DMS114 treated with DMSO at 0.1 percent for 48 hours (cell line): ENCODE data around the gene IGSF9B.

ENCODE experiments used
- DNase-seq: peaks from one replicate; lab custom pipeline; 2025; ENCODE audit not compliant: unreplicated experiment; lab: John Stamatoyannopoulos, UW

IGSF9B gene

GRCh38 chr11:133985981-133986944 is 29.5 kb upstream of the IGSF9B start:
- no peak for DNase-seq

DNA sequence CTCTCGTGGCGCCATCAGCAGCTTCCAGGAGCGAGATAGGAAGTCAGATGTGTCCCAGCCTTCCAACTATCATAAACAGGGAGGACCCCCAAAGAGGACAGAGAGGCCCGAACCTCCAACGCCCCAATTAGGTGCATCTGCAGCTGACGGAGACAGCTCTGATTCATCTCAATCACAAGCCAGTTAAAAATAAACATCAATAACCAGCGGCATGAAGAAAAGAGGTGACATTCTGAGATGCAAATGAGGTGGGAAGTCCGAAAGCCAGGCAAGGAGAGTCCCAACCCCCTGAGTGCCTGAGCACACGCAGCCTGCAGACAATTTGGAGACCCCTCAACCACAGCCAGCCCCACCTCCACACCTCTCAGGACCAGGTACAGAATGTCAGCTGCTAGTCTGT is 28.1 kb upstream of the IGSF9B start:
- DNase-seq = no peak

GRCh38 chr11:133983660-133984316 is 27.0 kb upstream of the IGSF9B start:
- DNase-seq = no peak

DNA sequence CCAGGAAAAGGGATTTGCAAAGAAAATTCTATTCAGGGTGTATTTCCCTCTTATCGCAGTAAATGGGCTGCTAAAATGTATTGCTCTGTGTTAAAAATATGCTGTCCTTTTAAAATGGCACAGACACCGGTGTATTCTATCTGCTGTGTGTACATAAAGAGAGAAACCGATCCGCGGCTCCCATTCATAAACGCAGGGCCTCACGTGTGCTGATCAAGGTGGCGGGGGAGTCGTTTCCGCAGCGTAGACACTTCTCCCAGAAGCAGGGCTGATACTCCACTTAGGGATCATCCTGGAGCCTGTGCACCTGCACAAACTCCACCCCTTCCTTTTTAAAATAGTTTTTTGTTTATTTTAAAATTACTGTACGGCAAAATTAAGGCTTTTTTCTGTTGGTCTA is 26.1 kb upstream of the IGSF9B start:
- DNase-seq = no peak

- DNase-seq = no peak
Measured at GRCh38 chr11:133982151-133982550, 25.4 kb upstream of the IGSF9B start.

DNA sequence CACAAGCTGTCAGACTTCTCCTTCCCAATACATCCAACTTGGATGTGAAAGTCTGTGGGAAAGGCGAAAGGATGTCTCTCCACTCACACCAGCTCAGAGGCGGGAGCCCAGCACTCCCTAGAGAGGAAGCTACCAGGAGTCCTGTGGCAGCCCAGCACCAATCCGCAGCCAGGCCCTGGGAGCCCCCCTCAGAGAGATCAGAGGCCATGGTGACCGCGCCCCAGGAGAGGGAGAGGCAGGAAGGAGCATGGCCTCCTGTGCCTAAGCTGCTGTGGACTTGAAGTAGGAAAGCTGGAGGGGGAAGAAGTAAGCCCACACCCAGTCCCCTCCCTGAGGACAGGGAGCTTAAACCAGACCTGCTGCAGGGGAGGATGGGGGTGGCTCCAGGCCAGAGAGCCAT is 24.4 kb upstream of the IGSF9B start:
- DNase-seq = no peak

GRCh38 chr11:133980665-133981064 is 23.9 kb upstream of the IGSF9B start:
- DNase-seq = no peak

DNA sequence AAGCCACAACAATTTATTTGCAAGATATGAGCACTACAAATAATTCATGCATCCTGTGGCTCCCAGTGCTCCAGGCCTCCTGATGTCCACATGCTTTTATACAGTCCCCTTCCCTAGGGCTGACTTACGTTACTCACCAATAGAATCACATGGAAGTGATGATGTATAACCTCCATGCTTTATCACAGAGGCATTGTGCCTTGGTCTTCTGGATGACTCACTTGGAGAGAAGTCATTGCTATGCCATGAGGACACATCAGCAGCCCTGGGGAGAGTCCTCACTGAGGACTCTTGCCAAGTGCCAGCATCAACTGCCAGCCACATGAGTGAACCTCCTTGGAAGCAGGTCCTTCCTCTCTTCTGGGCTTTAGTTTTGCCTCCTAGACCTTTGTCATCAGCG is 22.0 kb upstream of the IGSF9B start:
- DNase-seq = no peak

- DNase-seq = no peak
Measured at GRCh38 chr11:133977067-133977677, 20.4 kb upstream of the IGSF9B start.

DNA sequence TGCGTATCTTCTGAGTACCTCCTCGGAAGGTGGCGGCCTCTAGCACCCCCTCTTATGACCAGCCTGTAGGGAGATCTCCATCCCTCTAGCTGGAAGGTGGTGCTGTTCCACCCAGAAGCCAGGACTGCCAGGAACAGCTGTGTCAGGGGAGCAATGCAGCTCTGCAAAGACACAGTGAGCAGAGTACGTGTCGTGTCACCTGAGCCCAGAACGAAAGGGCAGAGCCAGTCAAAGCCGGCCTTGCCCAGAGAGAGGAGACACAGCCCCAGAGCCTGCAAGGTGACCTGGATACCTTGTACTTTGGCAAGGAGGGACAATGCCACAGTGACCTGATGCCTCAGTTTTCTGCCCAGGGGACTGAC is 18.7 kb upstream of the IGSF9B start:
- DNase-seq = no peak

DNA sequence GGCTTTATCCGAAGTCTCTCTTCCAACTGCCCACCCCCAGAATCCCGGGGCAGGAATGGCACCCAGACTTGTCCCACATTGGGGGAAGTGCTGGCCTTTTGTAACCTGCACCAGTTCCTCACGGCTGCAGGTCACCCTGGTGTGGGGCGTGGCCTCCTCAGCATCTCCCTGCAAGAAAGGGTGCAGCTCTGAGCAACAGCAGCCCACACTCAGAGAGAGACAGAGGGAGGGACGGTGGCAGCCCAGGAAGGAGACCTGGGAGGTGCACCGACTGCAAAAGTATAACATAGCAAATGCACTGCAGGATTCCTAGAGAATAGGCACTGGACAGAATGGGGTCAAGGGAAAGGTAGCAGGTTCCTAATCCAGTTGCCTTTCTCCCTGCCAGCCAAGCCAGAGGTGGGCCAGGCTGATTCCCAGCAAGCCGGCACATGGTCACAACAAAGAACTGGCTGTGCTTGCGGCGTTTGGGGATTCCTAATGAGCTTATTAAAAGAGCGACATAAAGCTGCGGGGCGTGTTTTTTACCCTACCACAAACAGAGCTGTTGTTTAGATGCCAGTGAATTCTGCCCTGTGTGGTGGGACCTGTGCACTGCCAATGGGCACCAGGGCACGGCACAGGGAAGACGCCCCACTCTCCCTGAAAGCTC is 18.2 kb upstream of the IGSF9B start:
- no peak for DNase-seq

DNA sequence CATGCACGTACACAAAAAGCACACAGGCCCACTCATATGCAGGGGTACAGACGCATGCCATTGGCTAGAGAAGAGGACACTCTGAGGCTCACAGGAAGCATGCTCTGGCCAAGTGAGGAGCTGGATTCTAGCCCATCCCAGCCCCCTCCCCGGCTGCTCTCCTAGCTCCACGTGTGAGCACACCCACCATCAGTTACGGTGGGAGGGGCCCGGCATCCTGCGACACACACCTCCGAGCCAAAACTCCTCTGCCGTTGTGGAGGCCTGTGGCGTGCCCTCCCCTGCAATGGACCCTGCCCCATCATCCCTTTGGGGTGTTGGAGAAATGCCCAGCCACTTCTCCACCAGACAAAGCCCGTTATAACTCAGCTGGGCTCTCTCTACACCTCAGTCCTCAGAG is 15.1 kb upstream of the IGSF9B start:
- DNase-seq = no peak

GRCh38 chr11:133969112-133969511 is 12.3 kb upstream of the IGSF9B start:
- no peak for DNase-seq

- DNase-seq = no peak
Measured at GRCh38 chr11:133968300-133968699, 11.5 kb upstream of the IGSF9B start.

DNA sequence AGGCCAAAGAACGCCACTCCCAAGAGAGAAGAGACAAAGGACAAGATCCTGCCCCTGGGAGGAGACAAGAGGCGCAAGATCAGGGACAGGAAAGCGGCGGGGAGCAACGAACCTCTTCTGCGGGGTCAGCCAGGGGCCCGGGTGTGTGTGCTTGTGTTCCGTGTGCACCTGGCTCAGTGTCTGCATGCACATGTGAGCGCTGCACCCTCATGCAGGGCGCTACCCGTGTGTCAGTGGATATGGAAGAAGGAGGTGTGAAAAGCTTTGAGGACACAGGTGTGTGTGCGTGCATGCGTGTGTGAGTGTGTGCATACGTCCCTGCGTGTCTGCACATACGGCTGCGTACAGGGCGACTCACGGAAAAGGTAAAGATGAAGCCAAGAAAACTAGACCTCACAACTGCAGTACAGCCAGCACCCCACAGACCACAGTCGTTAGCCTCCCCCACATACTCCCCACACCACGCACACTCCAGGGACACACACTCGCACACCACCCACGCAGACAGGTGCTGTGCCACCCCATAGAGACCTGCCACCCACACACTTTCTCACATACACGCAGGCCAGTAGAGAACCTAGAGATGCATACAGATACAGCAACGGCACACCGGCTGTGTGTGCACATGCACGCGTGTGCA is 11.0 kb upstream of the IGSF9B start:
- DNase-seq = no peak

DNA sequence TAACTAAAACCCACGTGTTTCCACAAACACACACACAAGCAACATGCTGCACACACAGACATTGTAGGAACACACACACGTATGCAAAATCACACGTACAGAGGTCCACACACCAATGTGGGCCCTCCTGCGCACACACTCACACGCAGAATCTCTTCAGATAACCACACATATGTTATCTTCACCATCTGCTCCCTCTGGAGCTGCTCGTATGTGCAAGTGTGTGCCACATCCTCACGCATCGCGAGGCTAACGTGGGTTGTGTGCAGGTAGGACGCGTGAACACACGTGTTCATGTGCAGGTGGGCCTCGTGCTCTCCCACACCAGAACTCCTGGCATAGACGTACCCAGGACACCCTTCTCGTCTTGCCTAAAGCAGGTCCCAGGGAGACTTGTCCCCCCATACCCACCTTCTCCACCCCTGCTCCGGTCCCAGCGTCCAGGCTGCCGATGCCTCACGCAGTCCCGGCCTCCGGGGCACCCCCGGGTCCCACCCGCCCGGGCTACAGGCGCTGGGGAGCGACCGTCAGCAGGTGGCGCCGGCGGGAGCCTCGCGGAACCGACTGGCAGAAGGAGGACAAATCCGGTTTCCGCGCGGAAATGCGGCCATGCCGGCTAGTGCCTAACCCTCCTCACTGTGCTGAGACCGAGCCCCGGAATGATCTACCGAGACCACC is 10.3 kb upstream of the IGSF9B start:
- DNase-seq = no peak

DNA sequence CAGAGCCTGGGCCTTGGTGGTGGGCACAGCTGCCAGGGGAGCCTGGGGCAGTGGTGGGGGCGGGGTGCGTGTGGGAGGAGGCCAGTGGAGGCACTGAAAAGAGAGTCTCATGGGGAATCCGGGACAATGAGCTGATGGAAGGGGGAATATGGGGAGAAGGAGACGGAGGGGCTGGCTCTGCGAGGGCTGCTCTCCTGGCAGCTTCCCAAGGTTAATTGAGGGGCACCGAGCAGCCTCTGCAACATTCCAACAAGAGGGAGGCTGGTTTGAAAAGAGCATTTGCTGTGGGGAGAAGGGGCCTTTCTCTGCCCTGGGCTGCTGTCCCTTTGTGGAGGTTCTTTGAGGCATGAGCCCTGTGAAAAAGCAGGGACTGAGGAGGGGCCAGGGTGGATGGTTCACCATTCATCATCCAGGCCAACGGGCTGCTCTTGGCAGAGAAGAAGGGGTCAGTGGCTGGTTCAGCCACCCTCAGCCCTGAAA is 9.4 kb upstream of the IGSF9B start:
- no peak for DNase-seq

DNA sequence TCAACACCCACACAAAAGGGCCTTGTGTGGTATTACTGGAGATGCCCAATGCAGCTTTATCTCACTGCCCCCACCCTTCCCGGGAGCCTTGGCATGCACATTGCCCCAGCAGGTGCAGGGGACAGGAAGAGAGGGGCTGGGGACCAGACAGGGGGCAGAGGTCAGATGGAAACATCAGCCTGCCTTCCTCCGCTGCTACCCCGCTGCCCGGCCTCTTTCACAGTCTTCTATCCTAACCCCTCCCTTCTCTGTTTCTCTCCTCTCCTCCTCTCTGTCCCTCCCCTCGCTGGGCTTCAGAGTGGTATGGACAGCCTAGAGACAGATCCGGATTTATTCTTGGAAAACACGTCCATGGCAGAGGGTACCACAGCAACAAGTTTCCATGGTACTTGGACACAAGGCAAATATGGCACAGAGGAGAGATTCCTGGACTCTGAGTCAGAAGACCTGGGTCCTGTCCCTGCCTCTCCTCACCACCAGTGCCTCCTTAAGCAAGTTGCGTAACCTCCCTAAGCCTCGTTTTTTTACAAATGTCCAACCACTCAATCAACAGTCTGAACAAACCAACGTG is 8.3 kb upstream of the IGSF9B start:
- DNase-seq = no peak

- no peak for DNase-seq
Measured at GRCh38 chr11:133964356-133964755, 7.6 kb upstream of the IGSF9B start.

- DNase-seq = no peak
Measured at GRCh38 chr11:133961890-133962289, 5.1 kb upstream of the IGSF9B start.
